ENCODE results near the gene ANKRD52. TPM values are rescaled to one million over a fixed set of nuclear protein-coding genes. Genes with fewer than 3 reads are reported as not detected.

Gene ANKRD52
- total and polyA plus RNA-seq, 9 of the 15 experiments (the other 6 are each of a cell fraction or from before 2014, with no cell fraction given), result 0.52 to 46.8 (median 7.9) TPM

GRCh38 chr12:56266693-56267442 lies 8.7 kb upstream of the ANKRD52 start, which contains the start of gene COQ10A (continued):
- TF ChIP-seq ZNF280A (IDR thresholded peaks at IDR 0.05; ENCODE audit: low read depth, partially characterized antibody), result no peak
- no peak for TF ChIP-seq BCL6 (CRISPR knock-in tag; IDR thresholded peaks at IDR 0.05)
- TF ChIP-seq ARID2 (IDR thresholded peaks at IDR 0.05), result no peak
- TF ChIP-seq FOXM1 (IDR thresholded peaks at IDR 0.05; ENCODE audit: low read depth), result no peak
- no peak for TF ChIP-seq FOXM1 (CRISPR knock-in tag; IDR thresholded peaks at IDR 0.05; ENCODE audit: low read depth)
- no peak for TF ChIP-seq KDM4B (IDR thresholded peaks at IDR 0.05; ENCODE audit: borderline replicate concordance in 2 of 2, low read depth in 1 of 2)
- peak; percentile 12; the same call in 1 of the 2 replicates for TF ChIP-seq HBP1 (CRISPR knock-in tag; IDR thresholded peaks at IDR 0.05)
- no peak for TF ChIP-seq ZNF277 (CRISPR knock-in tag; IDR thresholded peaks at IDR 0.05; ENCODE audit: borderline replicate concordance)
- peak; percentile 50; the same call in 1 of the 2 replicates for TF ChIP-seq XRCC5 (IDR thresholded peaks at IDR 0.05; ENCODE audit: low read depth, low read length)
- TF ChIP-seq TFAM (CRISPR knock-in tag; conservative IDR thresholded peaks at IDR 0.05), result no peak
- TF ChIP-seq KAT7 (CRISPR knock-in tag; IDR thresholded peaks at IDR 0.05; ENCODE audit: borderline replicate concordance), result peak; percentile 91; the same call in 1 of the 2 replicates
- no peak for TF ChIP-seq ZNF24 (IDR thresholded peaks at IDR 0.05)
- TF ChIP-seq ZNF586 (CRISPR knock-in tag; conservative IDR thresholded peaks at IDR 0.05), result no peak
- TF ChIP-seq ARID4B (CRISPR knock-in tag; IDR thresholded peaks at IDR 0.05), result peak; percentile 91
- TF ChIP-seq TAL1 (IDR thresholded peaks at IDR 0.05), result no peak
- peak; percentile 22; the same call in 1 of the 2 replicates for TF ChIP-seq SMARCA5 (IDR thresholded peaks at IDR 0.05)
- no peak for TF ChIP-seq JUNB (CRISPR knock-in tag; conservative IDR thresholded peaks at IDR 0.05)
- peak; percentile 74; the same call in 1 of the 2 replicates for TF ChIP-seq NBN (IDR thresholded peaks at IDR 0.05; ENCODE audit: low read depth)
- TF ChIP-seq ZNF165 (CRISPR knock-in tag; IDR thresholded peaks at IDR 0.05; ENCODE audit: borderline replicate concordance), result no peak
- TF ChIP-seq U2AF1 (optimal IDR thresholded peaks at IDR 0.05; ENCODE audit: low read depth, low read length), result no peak

Measured in K562 (cell line).